ENCODE data around the gene HOGA1. TPM values are rescaled to one million over a fixed set of nuclear protein-coding genes. Genes with fewer than 3 reads are reported as not detected.

Gene HOGA1
- total and polyA plus RNA-seq, 2 of the 13 experiments (the other 11 are each of a cell fraction or from before 2014, with no cell fraction given): 7.6 to 19.5 TPM

DNA sequence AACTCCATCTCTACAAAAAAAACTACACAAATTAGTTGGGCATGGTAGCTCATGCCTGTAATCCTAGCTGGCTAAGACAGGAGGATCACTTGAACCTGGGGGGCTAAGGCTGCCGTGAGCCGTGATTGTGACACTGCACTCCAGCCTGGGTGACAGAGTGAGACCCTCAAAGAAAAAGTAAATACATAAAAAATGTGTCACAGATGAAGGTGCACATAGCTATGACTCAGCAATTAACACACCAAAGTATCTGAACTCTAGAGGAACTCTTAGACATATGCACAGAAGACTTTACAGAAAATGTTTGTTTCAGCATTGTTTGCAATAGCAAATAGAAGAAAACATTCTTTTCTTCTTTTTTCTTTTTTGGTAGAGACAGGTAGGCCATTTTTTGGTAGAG, 13.6 kb downstream of the HOGA1 start (continued):
- TF ChIP-seq RARA (CRISPR knock-in tag; IDR thresholded peaks at IDR 0.05) (peak; percentile 44; the same call in 1 of the 2 replicates), TEAD3 (CRISPR knock-in tag; optimal IDR thresholded peaks at IDR 0.05; ENCODE audit: borderline replicate concordance) (peak; percentile 25), FOXJ3 (CRISPR knock-in tag; IDR thresholded peaks at IDR 0.05; ENCODE audit: borderline replicate concordance) (no peak), ZNF780A (CRISPR knock-in tag; IDR thresholded peaks at IDR 0.05) (no peak), ZNF446 (CRISPR knock-in tag; IDR thresholded peaks at IDR 0.05) (no peak), HNF4A (CRISPR knock-in tag; IDR thresholded peaks at IDR 0.05) (0 out of 2 replicates have a peak, but pooled peaks have one; percentile 23), DMTF1 (CRISPR knock-in tag; IDR thresholded peaks at IDR 0.05) (no peak), ZFP82 (CRISPR knock-in tag; IDR thresholded peaks at IDR 0.05; ENCODE audit: borderline replicate concordance) (no peak), CENPT (CRISPR knock-in tag; IDR thresholded peaks at IDR 0.05; ENCODE audit: low read depth) (no peak), REXO4 (CRISPR knock-in tag; IDR thresholded peaks at IDR 0.05; ENCODE audit: borderline replicate concordance) (no peak), SOX6 (IDR thresholded peaks at IDR 0.05) (no peak), SOX6 (CRISPR knock-in tag; IDR thresholded peaks at IDR 0.05) (no peak), ZNF792 (CRISPR knock-in tag; IDR thresholded peaks at IDR 0.05) (no peak), NFE2L2 (IDR thresholded peaks at IDR 0.05; ENCODE audit: low read length) (peak; percentile 99), MTA1 (CRISPR knock-in tag; IDR thresholded peaks at IDR 0.05; ENCODE audit: borderline replicate concordance) (no peak), ZNF607 (CRISPR knock-in tag; IDR thresholded peaks at IDR 0.05; ENCODE audit: borderline replicate concordance) (no peak), FOXO1 (CRISPR knock-in tag; IDR thresholded peaks at IDR 0.05) (no peak), ZNF616 (CRISPR knock-in tag; IDR thresholded peaks at IDR 0.05; ENCODE audit: low read depth) (no peak), GMEB1 (CRISPR knock-in tag; IDR thresholded peaks at IDR 0.05; ENCODE audit: borderline replicate concordance) (no peak), NFE2 (CRISPR knock-in tag; IDR thresholded peaks at IDR 0.05) (peak; percentile 69; the same call in 1 of the 2 replicates), GFI1 (CRISPR knock-in tag; IDR thresholded peaks at IDR 0.05; ENCODE audit: borderline replicate concordance) (no peak), NCOR1 (IDR thresholded peaks at IDR 0.05; ENCODE audit: borderline replicate concordance, low read length) (no peak), ETV5 (CRISPR knock-in tag; IDR thresholded peaks at IDR 0.05; ENCODE audit: borderline replicate concordance) (no peak), ZNF839 (CRISPR knock-in tag; IDR thresholded peaks at IDR 0.05; ENCODE audit: borderline replicate concordance) (no peak), PLRG1 (conservative IDR thresholded peaks at IDR 0.05) (no peak), MAFK (conservative IDR thresholded peaks at IDR 0.05 in 1 of 2, IDR thresholded peaks at IDR 0.05 in 1 of 2; ENCODE audit: low read length in 2 of 2) (peak; percentile 92 to 97)
- TF ChIP-seq, protein P1, sequence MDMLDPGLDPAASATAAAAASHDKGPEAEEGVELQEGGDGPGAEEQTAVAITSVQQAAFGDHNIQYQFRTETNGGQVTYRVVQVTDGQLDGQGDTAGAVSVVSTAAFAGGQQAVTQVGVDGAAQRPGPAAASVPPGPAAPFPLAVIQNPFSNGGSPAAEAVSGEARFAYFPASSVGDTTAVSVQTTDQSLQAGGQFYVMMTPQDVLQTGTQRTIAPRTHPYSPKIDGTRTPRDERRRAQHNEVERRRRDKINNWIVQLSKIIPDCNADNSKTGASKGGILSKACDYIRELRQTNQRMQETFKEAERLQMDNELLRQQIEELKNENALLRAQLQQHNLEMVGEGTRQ (IDR thresholded peaks at IDR 0.05; ENCODE audit: low read depth, low read length): no peak
- TF ChIP-seq, protein P1 (CRISPR knock-in tag; IDR thresholded peaks at IDR 0.05; ENCODE audit: borderline replicate concordance): no peak

All from HepG2 (cell line).